GM18520 (cell line): ENCODE measurements around the gene NPFFR1.
"Not testable (repeated sequence)": the region's sequence is repeated elsewhere in the genome, so short reads cannot be mapped to it uniquely, and the experiment has no call there.

Experiments used
- ATAC-seq: cut with Tn5 transposase; IDR thresholded peaks from one replicate; pipeline ENCODE4 v1.9.1; 2021; ENCODE audit not compliant: unreplicated experiment

Gene NPFFR1

DNA sequence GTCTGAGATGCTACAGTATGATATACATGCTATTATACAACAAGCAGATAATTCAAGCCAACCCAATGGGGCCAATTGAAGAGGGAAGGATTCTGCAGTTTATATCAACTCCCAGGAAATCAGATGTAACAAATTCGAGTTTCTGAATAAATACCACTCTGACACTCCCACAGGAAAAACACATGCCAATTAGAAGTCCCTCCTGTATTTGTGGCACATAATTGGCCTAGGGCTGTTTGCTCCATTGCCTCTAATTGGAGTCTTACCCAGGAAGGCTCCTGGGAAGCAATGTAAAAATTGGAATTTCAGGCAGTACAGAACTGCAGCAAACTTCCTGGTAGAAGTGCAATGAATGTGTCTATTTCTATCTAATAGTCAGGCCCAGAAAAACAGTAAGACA is 55.3 kb downstream of the NPFFR1 start:
- no peak for ATAC-seq

DNA sequence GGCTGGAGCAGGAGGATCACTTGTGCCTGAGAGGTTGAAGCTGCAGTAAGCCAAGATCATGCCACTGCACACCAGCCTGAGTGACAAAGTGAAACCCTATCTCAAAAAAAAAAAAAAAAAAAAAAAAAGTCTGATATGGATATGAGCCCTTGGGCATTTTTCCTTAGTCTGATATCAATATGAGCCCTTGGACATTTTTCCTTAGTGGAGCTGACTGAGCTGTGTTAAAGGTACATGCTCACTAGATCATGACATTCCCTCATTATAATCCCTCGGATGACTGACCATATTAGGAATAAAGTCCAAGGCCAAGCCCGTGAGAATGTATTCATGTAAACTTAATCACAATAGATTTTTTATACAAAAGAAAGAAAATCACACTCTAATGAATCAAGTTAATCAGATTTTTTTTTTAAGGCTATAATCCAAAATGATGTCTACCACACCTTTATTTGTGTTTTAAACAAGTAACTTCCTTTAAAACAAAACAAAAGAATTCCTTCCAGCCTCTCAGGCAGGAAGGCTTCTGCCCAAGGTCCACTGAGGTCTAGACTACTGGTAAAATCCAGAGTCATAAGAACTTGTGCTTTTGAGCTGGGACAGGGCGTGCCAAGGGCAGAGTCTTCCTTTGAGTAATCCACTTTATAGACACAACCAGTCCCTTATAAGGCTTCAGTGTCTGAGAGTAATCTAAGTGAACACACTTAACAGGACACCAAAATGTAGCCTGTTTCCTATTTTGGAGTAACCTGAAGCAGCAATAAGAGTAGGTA is 56.1 kb downstream of the NPFFR1 start:
- no peak for ATAC-seq

DNA sequence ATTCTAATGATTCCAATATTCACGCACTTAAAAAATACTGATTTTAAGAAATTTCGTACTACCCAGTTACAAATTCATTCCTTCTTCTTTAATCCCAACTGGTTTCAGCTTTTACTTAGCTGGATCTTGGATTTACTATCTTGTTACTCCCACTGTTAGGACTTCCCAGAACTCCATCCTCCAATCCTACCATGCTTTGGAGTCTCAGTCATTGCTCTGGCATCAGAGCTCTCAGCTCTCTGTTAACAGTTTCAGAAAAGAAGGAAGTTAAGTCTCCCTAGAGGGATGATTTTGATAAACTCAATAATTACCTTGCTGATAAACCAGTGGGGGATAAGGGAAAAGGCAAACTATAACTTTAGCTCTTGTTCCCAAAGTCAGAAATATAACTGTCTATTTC is 60.1 kb downstream of the NPFFR1 start:
- ATAC-seq: no peak

DNA sequence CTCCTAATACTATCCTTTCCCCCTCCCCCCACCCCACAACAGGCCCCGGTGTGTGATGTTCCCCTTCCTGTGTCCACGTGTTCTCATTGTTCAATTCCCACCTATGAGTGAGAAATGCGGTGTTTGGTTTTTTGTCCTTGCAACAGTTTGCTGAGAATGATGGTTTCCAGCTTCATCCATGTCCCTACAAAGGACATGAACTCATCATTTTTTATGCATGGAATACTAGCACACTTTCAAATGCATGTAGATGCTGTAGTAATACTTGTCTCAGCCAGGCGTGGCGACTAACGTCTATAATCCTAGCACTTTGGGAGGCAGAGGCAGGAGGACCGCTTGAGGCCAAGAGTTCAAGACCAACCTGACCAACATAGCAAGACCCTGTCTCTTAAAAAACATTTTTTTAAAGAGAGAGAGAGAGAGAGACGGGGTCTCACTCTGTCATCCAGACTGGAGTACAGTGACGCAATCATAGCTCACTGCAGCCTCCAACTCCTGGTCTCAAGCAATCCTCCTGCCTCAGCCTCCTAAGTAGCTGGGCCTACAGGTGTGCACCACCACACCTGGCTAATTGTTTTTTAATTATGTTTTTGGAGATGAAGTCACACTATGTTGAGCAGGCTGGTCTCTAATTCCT is 60.9 kb downstream of the NPFFR1 start:
- ATAC-seq: not testable (repeated sequence)

DNA sequence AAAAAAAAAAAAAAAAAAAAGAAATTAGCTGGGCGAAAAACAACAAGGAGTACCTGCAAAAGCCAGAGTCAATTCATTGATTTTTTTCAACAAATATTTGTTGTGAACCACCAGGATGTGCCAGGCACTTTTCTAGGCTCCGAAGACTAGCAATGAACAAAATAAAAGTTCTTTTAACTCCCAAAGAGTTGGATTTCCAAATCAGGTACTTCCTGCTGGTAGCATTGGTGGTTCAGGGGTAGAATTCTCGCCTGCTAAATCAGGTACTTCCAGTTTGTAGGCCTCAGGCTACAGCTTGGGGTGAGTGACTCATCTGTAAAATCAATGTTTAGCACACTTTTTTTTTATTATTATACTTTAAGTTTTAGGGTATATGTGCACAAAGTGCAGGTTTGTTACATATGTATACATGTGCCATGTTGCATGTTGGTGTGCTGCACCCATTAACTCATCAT is 61.4 kb downstream of the NPFFR1 start:
- no peak for ATAC-seq

DNA sequence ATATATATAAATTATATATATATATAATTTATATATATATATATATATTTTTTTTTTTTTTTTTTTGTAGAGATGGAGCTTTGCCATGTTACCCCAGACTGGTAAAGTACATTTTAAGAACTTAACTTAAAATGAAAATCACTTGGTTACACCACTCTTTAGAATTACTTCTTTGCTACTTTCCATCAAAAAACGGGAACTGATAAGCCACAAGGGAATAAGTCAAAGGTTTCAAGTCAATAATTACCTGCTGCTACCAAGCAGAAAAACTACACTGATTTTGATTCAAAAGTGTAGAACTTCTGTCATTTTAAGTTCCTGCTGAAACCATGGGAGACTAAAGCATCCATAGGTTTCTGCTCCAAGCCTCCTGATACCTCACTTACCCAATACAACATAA is 62.8 kb downstream of the NPFFR1 start:
- ATAC-seq: no peak

DNA sequence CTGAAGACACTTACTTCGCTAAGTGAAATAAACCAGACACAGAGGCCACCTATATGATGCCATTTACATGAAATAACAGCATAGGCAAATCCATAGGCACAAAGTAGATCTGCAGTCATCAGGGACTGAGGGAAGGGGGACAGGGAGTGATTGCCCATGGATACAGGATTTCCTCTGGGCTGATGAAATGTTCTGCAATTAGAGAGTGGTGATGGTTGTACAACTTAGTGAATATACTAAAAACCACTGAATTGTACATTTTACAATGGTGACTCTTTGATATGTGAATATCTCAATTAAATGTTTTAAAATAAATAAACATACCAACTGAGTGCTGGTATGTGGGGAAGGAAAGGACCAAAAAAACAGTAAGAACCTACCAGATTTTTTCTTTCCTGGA is 70.9 kb downstream of the NPFFR1 start:
- ATAC-seq: no peak

DNA sequence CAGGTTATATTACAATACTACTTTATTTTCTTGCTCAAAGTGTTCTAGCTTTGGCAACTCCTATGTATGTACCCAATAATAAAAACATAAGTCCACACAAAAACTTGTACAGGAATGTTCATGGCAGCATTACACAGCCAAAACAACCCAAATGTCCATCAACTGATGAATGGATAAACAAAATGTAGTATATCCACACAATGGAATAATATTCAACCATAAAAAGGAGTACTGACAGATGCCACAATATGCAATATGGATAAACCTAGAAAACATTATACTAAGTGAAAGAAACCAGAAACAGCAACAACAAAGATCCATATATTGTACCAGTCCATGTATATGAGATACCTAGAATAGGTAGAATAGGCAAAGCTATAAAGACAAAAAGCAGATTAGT is 71.5 kb downstream of the NPFFR1 start:
- ATAC-seq: no peak

DNA sequence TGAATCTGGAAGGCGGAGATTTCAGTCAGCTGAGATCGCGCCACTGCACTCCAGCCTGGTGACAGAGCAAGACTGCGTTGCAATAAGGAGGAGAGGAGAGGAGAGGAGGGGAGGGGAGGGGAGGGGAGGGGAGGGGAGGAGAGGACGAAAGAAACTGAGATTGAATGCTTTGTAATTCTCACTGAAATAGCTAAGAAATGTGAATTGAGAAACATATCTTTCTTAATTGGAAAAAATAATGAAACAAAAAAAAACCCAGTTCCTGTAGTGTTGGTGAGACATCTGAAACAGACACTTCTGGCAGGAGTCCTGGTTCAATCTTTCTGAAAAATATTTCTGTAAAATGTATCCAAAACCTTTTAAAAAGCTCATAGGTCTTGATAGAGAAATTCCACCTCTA is 77.0 kb downstream of the NPFFR1 start:
- no peak for ATAC-seq

DNA sequence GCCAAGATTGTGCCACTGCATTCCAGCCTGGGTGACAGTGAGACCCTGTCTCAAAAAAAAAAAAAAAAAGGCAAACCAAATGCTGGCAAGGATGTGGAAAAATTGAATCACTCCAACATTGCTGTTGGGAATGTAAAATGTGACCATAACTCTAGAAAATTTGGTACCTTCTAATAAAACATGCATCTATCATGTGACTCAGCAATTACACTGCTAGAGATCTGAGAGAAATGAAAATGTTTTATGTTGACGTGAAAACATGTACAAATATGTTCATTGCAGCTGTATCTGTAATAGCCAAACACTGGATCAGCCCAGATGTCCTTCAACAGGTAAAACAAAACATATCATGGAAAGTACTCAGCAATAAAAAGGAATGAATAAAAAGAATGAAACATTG is 82.7 kb downstream of the NPFFR1 start:
- no peak for ATAC-seq

DNA sequence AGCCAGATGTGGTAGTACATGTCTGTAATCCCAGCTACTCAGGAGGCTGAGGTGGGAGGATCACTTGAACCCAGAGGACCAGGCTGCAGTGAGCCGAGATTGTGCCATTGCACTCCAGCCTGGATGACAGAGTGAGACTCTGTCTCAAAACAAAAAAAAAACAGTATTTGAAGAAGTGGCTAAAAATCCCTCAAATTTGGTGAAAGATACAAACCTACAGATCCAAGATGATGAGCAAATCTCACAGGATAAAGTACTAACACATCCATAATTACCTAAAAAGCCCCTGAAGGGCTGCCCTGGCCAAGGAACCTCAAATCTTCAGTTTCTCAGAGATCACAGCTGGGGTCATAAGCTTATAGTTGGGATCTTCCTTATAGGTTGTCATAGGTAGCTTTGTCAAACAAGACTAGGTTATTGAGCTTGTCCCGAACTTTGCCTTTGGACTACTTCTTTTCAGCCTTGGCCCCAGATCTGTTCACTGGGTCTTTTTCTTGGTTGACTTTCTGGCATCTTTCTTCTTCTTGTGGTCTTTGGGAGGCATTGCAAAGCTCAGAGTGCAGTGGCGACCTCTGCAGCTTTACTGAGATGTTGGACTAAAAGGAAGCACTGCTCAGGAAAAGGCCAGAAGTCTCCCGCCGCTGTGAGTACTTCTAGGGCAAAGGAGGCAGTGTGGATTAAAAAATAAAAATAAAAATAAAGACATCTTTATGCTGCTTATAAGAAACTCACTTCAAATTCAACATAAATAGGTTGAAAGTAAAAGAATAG is 84.9 kb downstream of the NPFFR1 start:
- ATAC-seq: no peak
